Measurements from ENCODE around the gene RAB33A.
"Not testable (repeated sequence)": the region's sequence is repeated elsewhere in the genome, so short reads cannot be mapped to it uniquely, and the experiment has no call there.

Gene RAB33A

GRCh38 chrX:130216320-130216719 is 44.6 kb downstream of the RAB33A start:
- H3K4me3 ChIP-seq, result no peak overlapping the region

GRCh38 chrX:130224810-130225209 is 53.0 kb downstream of the RAB33A start:
- no peak overlapping the region for H3K4me3 ChIP-seq
- no peak overlapping the region for H3K27ac ChIP-seq

More at GRCh38 chrX:130216320-130216719, 44.6 kb downstream of the RAB33A start:
- H3K27ac ChIP-seq, result no peak overlapping the region

GRCh38 chrX:130228871-130229270 is 57.1 kb downstream of the RAB33A start:
- Histone ChIP-seq H3K27ac (no peak overlapping the region), H3K4me3 (no peak overlapping the region)

DNA sequence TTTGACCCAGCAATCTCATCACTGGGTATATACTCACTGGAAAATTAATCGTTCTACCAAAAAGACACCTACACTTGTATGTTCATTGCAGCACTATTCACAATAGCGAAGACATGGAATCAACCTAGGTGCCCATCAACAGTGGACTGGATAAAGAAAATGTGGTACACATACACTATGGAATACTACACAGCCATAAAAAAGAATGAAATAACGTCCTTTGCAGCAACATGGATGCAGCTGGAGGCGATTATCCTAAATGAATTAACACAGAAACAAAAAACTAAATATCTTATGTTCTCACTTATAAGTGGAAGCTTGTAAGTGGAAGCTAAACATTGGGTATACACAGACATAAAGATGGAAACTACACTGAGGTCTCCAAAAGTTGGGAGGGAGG is 59.4 kb downstream of the RAB33A start:
- H3K27ac ChIP-seq, H3K4me3 ChIP-seq: not testable (repeated sequence)

Measured in skin epidermis (tissue), 12 donors.